Fibroblast of skin of scalp (primary cell): ENCODE results near the gene C1GALT1.
"Not testable (repeated sequence)": the region's sequence is repeated elsewhere in the genome, so short reads cannot be mapped to it uniquely, and the experiment has no call there.

ENCODE experiments used
- DNase-seq: peaks from one replicate; pipeline ENCODE4 v3.0.0-alpha.2; 2013

The C1GALT1 gene

GRCh38 chr7:7173956-7174632 lies 8.2 kb upstream of the C1GALT1 start:
- no peak for DNase-seq

GRCh38 chr7:7175075-7175695 lies 7.2 kb upstream of the C1GALT1 start:
- peak; percentile 13 for DNase-seq

GRCh38 chr7:7176406-7177043 lies 5.8 kb upstream of the C1GALT1 start:
- peak; percentile 89 for DNase-seq

- DNase-seq = peak; percentile 66
Measured at GRCh38 chr7:7177044-7177517, 5.3 kb upstream of the C1GALT1 start.

GRCh38 chr7:7178081-7178480 lies 4.3 kb upstream of the C1GALT1 start:
- no peak for DNase-seq

- no peak for DNase-seq
Measured at GRCh38 chr7:7178906-7179305, 3.4 kb upstream of the C1GALT1 start.

GRCh38 chr7:7180725-7181449 lies 1.5 kb upstream of the C1GALT1 start:
- no peak for DNase-seq

GRCh38 chr7:7181519-7182155 lies 707 bp upstream of the C1GALT1 start:
- no peak for DNase-seq

- DNase-seq = peak; percentile 22
Measured at GRCh38 chr7:7183061-7183837, 905 bp downstream of the C1GALT1 start.

GRCh38 chr7:7183838-7184463 lies 1.6 kb downstream of the C1GALT1 start:
- DNase-seq = peak; percentile 20

GRCh38 chr7:7185371-7185989 lies 3.1 kb downstream of the C1GALT1 start:
- no peak for DNase-seq

- no peak for DNase-seq
Measured at GRCh38 chr7:7188091-7188490, 5.7 kb downstream of the C1GALT1 start.

- no peak for DNase-seq
Measured at GRCh38 chr7:7188742-7189141, 6.4 kb downstream of the C1GALT1 start.

- DNase-seq = peak; percentile 78
Measured at GRCh38 chr7:7190142-7190541, 7.8 kb downstream of the C1GALT1 start.

- DNase-seq = no peak
Measured at GRCh38 chr7:7191137-7191536, 8.8 kb downstream of the C1GALT1 start.

GRCh38 chr7:7192798-7193788 lies 10.7 kb downstream of the C1GALT1 start:
- not testable (repeated sequence) for DNase-seq

GRCh38 chr7:7199592-7199991 lies 17.2 kb downstream of the C1GALT1 start:
- DNase-seq = not testable (repeated sequence)

- DNase-seq = not testable (repeated sequence)
Measured at GRCh38 chr7:7200255-7200654, 17.9 kb downstream of the C1GALT1 start.

GRCh38 chr7:7201578-7202374 lies 19.4 kb downstream of the C1GALT1 start:
- no peak for DNase-seq
